Endothelial cell (in vitro differentiated cells): ENCODE results near the gene LSM2. TPM values are rescaled to one million over a fixed set of nuclear protein-coding genes. Genes with fewer than 3 reads are reported as not detected.

Experiments used
- DNase-seq: peaks from one replicate; pipeline ENCODE4 v3.0.0; 2021; ENCODE audit warnings: low spot score
- H3K27ac Mint-ChIP-seq: one replicate; pipeline ENCODE4 v1.8.0; 2021; ENCODE audit warnings: mixed read lengths, inconsistent platforms; ENCODE audit not compliant: unreplicated experiment
- H3K27me3 Mint-ChIP-seq: one replicate; pipeline ENCODE4 v1.8.0; 2021; ENCODE audit warnings: mild to moderate bottlenecking, moderate library complexity, mixed read lengths, inconsistent platforms; ENCODE audit not compliant: unreplicated experiment
- H3K36me3 Mint-ChIP-seq: one replicate; pipeline ENCODE4 v1.8.0; 2021; ENCODE audit warnings: mild to moderate bottlenecking, low read depth, mixed read lengths, inconsistent platforms; ENCODE audit not compliant: unreplicated experiment
- H3K4me1 Mint-ChIP-seq: one replicate; pipeline ENCODE4 v1.8.0; 2021; ENCODE audit warnings: mild to moderate bottlenecking, mixed read lengths, inconsistent platforms; ENCODE audit not compliant: unreplicated experiment
- H3K4me3 Mint-ChIP-seq: one replicate; pipeline ENCODE4 v1.8.0; 2021; ENCODE audit warnings: mild to moderate bottlenecking, mixed read lengths, inconsistent platforms; ENCODE audit not compliant: unreplicated experiment
- H3K9me3 Mint-ChIP-seq: one replicate; pipeline ENCODE4 v1.8.0; 2021; ENCODE audit warnings: mixed read lengths, inconsistent platforms; ENCODE audit not compliant: unreplicated experiment
- CTCF ChIP-seq: fragments of 200-600 bp; sonication (generic); IDR thresholded peaks from one replicate; pipeline ENCODE4 v1.5.0; 2021; ENCODE audit warnings: antibody characterized with exemption; ENCODE audit not compliant: unreplicated experiment
- total RNA-seq: library from RNA; stranded (reverse); fragmentation: NEBNext Ultra II Directional; extraction: Animal tissue kit (Norgen Biotek cat#: 25700); gene quantifications from one replicate; pipeline ENCODE4 v1.2.1, GENCODE V29; 2021; ENCODE audit not compliant: unreplicated experiment

Gene LSM2
- total RNA-seq, 1 donor from 2014 or later, result 57.1 TPM

DNA sequence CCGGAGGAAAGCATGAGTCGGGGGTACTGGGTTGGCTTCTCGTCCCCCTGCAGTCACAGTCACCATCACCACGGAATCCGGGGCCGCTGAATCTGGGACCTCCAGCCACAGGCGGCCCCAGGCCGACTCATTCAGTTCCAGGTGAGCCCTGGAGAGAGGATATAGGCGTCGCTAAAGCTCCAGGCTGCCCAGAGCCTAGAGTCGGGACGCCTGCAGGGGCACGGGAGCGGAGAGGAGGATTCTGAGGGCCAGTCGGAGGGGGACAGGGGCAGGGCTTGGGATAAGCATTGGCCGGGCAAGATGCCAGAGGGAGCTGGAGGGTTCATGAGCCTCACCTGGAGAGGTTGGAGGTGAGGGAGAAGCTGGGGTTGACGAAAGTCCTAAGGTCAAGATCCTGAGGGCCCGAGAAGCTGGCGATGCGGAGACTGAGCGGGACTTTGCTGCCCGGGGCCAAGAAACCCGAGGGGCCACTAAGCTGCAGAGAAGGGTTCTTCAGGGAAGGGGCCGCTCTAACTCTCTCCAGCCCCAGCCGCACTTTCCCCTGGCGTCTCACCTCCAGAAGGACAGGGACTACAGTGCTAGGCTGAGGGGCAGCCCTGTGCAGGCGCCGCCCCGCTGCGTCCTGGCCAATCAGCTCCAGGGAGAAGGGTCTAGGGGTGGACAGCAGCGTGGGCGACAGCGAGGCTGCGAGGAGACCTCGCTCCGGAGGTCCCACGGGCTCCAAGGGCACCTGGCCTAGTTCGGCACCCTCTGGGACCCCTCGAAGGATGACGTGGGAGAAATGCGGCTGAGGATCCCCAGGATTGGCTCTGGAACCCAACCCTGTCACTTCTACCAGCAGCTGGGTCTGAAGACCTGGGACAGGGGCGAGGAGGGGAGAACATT is 40.6 kb downstream of the LSM2 start:
- no peak for DNase-seq
- H3K36me3 Mint-ChIP-seq, result peaks cover 20% of the 10 kb centered on the region
- no peak overlapping the region for H3K4me3 Mint-ChIP-seq
- peaks cover 8% of the 10 kb centered on the region for H3K27me3 Mint-ChIP-seq
- no peaks in the 10 kb centered on the region for H3K9me3 Mint-ChIP-seq
- no peak for TF ChIP-seq CTCF
- no peak overlapping the region for H3K27ac Mint-ChIP-seq
- H3K4me1 Mint-ChIP-seq, result peaks cover 28% of the 10 kb centered on the region

GRCh38 chr6:31765559-31765909 is 41.2 kb downstream of the LSM2 start:
- no peaks in the 10 kb centered on the region for H3K9me3 Mint-ChIP-seq
- H3K27ac Mint-ChIP-seq, result no peak overlapping the region
- no peak for TF ChIP-seq CTCF
- H3K36me3 Mint-ChIP-seq, result peaks cover 23% of the 10 kb centered on the region
- no peak for DNase-seq
- no peak overlapping the region for H3K4me3 Mint-ChIP-seq
- peaks cover 28% of the 10 kb centered on the region for H3K4me1 Mint-ChIP-seq
- peaks cover 7% of the 10 kb centered on the region for H3K27me3 Mint-ChIP-seq

GRCh38 chr6:31764198-31764597 is 42.6 kb downstream of the LSM2 start:
- no peak for TF ChIP-seq CTCF
- peaks cover 24% of the 10 kb centered on the region for H3K36me3 Mint-ChIP-seq
- no peaks in the 10 kb centered on the region for H3K9me3 Mint-ChIP-seq
- H3K4me3 Mint-ChIP-seq, result no peak overlapping the region
- H3K27me3 Mint-ChIP-seq, result peaks cover 5% of the 10 kb centered on the region
- H3K4me1 Mint-ChIP-seq, result peaks cover 26% of the 10 kb centered on the region
- peak overlapping the region; percentile 91 for H3K27ac Mint-ChIP-seq
- DNase-seq, result no peak

GRCh38 chr6:31763619-31763940 is 43.2 kb downstream of the LSM2 start:
- H3K27ac Mint-ChIP-seq, result peak overlapping the region; percentile 91
- H3K4me1 Mint-ChIP-seq, result peaks cover 21% of the 10 kb centered on the region
- no peak for TF ChIP-seq CTCF
- DNase-seq, result no peak
- H3K27me3 Mint-ChIP-seq, result peaks cover 7% of the 10 kb centered on the region
- H3K4me3 Mint-ChIP-seq, result peak overlapping the region; percentile 78
- H3K9me3 Mint-ChIP-seq, result no peaks in the 10 kb centered on the region
- H3K36me3 Mint-ChIP-seq, result peaks cover 24% of the 10 kb centered on the region

- Mint-ChIP-seq H3K36me3 (peaks cover 24% of the 10 kb centered on the region), H3K9me3 (no peaks in the 10 kb centered on the region), H3K27me3 (peaks cover 7% of the 10 kb centered on the region), H3K4me1 (peaks cover 21% of the 10 kb centered on the region), H3K4me3 (peak overlapping the region; percentile 78), H3K27ac (peak overlapping the region; percentile 91)
- DNase-seq, result no peak
- TF ChIP-seq CTCF, result no peak
Measured at GRCh38 chr6:31762878-31763618, 43.7 kb downstream of the LSM2 start.
